HepG2 (cell line): Measurements from ENCODE around the gene MRPL34. TPM values are rescaled to one million over a fixed set of nuclear protein-coding genes. Genes with fewer than 3 reads are reported as not detected.

ENCODE experiments used
- CREBL2 ChIP-seq: sonication (generic); formaldehyde crosslinking; IDR thresholded peaks from 2 replicates; pipeline ENCODE4 v1.8.1; 2023; ENCODE audit warnings: missing genetic modification reagents, mild to moderate bottlenecking, borderline replicate concordance
- FLYWCH1 ChIP-seq: sonication (generic); formaldehyde crosslinking; IDR thresholded peaks from 2 replicates; pipeline ENCODE4 v1.8.1; 2023; ENCODE audit warnings: mild to moderate bottlenecking, missing genetic modification reagents
- FOXA1 ChIP-seq, 2 experiments: fragments of 450-650 bp in 1 of 2; sonication (generic) in 1 of 2; formaldehyde crosslinking in 1 of 2; IDR thresholded peaks; 2 replicates each; pipeline versions ENCODE4 v1.4.0 to v1.6.1; 2016 to 2020; ENCODE audit warnings: missing genetic modification reagents in 1 of 2
- FOXP4 ChIP-seq: sonication (generic); formaldehyde crosslinking; IDR thresholded peaks from 2 replicates; pipeline ENCODE4 v1.4.0; 2020; ENCODE audit warnings: missing genetic modification reagents
- GFI1 ChIP-seq: sonication (generic); formaldehyde crosslinking; IDR thresholded peaks from 2 replicates; pipeline ENCODE4 v1.5.0; 2020; ENCODE audit warnings: missing genetic modification reagents, mild to moderate bottlenecking, borderline replicate concordance
- KAT2B ChIP-seq: fragments of 150-350 bp; IDR thresholded peaks from 2 replicates; pipeline ENCODE4 v1.6.1; 2014; ENCODE audit warnings: low read depth, low read length, borderline replicate concordance
- MLLT10 ChIP-seq: sonication (generic); formaldehyde crosslinking; IDR thresholded peaks from 2 replicates; pipeline ENCODE4 v1.4.0; 2020; ENCODE audit warnings: missing genetic modification reagents
- MXD3 ChIP-seq: IDR thresholded peaks from 2 replicates; pipeline ENCODE4 v1.6.1; 2016; ENCODE audit warnings: mild to moderate bottlenecking, missing biosample characterization, missing genetic modification reagents
- NFE2L2 ChIP-seq: fragments of 150-350 bp; IDR thresholded peaks from 2 replicates; pipeline ENCODE4 v1.6.1; 2014; ENCODE audit warnings: low read length
- PITX1 ChIP-seq: sonication (generic); formaldehyde crosslinking; IDR thresholded peaks from 2 replicates; pipeline ENCODE4 v1.5.1; 2020; ENCODE audit warnings: mild to moderate bottlenecking, missing genetic modification reagents
- RFX5 ChIP-seq: IDR thresholded peaks from 2 replicates; pipeline ENCODE4 v1.6.1; 2011; ENCODE audit warnings: low read depth, low read length, improper control_type of control experiment
- SETDB1 ChIP-seq: sonication (generic); formaldehyde crosslinking; IDR thresholded peaks from 2 replicates; pipeline ENCODE4 v1.5.1; 2020; ENCODE audit warnings: missing genetic modification reagents, mild to moderate bottlenecking, borderline replicate concordance
- TGIF2 ChIP-seq: IDR thresholded peaks from 2 replicates; pipeline ENCODE4 v1.6.1; 2016; ENCODE audit warnings: control low read depth, missing compliant biosample characterization
- THAP7 ChIP-seq: sonication (generic); formaldehyde crosslinking; IDR thresholded peaks from 2 replicates; pipeline ENCODE4 v1.8.1; 2023; ENCODE audit warnings: mild to moderate bottlenecking, missing genetic modification reagents
- ZNF263 ChIP-seq: sonication (generic); formaldehyde crosslinking; IDR thresholded peaks from 2 replicates; pipeline ENCODE4 v1.4.0; 2020; ENCODE audit warnings: missing genetic modification reagents
- ZNF432 ChIP-seq: sonication (generic); formaldehyde crosslinking; IDR thresholded peaks from 2 replicates; pipeline ENCODE4 v1.5.0; 2020; ENCODE audit warnings: missing genetic modification reagents, mild to moderate bottlenecking, borderline replicate concordance
- ZNF501 ChIP-seq: sonication (generic); formaldehyde crosslinking; IDR thresholded peaks from 2 replicates; pipeline ENCODE4 v1.5.1; 2020; ENCODE audit warnings: mild to moderate bottlenecking, moderate library complexity, missing genetic modification reagents
- ZNF646 ChIP-seq: sonication (generic); formaldehyde crosslinking; IDR thresholded peaks from 2 replicates; pipeline ENCODE4 v1.9.0; 2021; ENCODE audit warnings: mild to moderate bottlenecking, missing genetic modification reagents
- ZNF841 ChIP-seq: sonication (generic); formaldehyde crosslinking; IDR thresholded peaks from 2 replicates; pipeline ENCODE4 v1.8.1; 2023; ENCODE audit warnings: missing genetic modification reagents, borderline replicate concordance
- polyA plus RNA-seq, 8 experiments: library from polyadenylated mRNA; depleted of rRNA in 3 of 8; stranded (reverse) in 7 of 8; unstranded in 1 of 8; fragments of >200 nt; fragmentation: Illumina TruSeq in 4 of 8; extraction: Trizol in 4 of 8; gene quantifications; 2 replicates each; pipeline versions ENCODE4 v1.2.1 to v1.2.3, GENCODE V29; 2011 to 2016; ENCODE audit warnings: low read depth in 4 of 8, missing spikeins in 1 of 8, mixed read lengths in 1 of 8; ENCODE audit not compliant: insufficient read depth in 1 of 8
- total RNA-seq, 5 experiments: library from RNA; depleted of rRNA; stranded (reverse); fragments of >200 nt; fragmentation: Illumina TruSeq; extraction: Trizol; gene quantifications; 2 replicates each; pipeline ENCODE4 v1.2.3, GENCODE V29; 2016; ENCODE audit warnings: low read depth in 1 of 5

The MRPL34 gene
- total and polyA plus RNA-seq, 2 of the 13 experiments (the other 11 are each of a cell fraction or from before 2014, with no cell fraction given): 74.0 to 77.3 TPM

GRCh38 chr19:17266975-17267788 is 38.5 kb upstream of the MRPL34 start, which contains the start of gene BABAM1 (continued):
- TF ChIP-seq ZNF646 (no peak), FOXA1 (IDR thresholded peaks at IDR 0.05) (no peak), FOXA1 (CRISPR knock-in tag; IDR thresholded peaks at IDR 0.05) (no peak), ZNF432 (no peak), PITX1 (no peak; the same call in 1 of the 2 replicates), FOXP4 (CRISPR knock-in tag) (no peak), ZNF263 (no peak), NFE2L2 (no peak), THAP7 (CRISPR knock-in tag) (0 out of 2 replicates have a peak, but pooled peaks have one; percentile 54), TGIF2 (CRISPR knock-in tag) (no peak), GFI1 (CRISPR knock-in tag) (0 out of 2 replicates have a peak, but pooled peaks have one; percentile 35), MLLT10 (CRISPR knock-in tag) (no peak), KAT2B (no peak), MXD3 (CRISPR knock-in tag) (peak; percentile 61; the same call in 1 of the 2 replicates), FLYWCH1 (no peak), RFX5 (peak; percentile 58; the same call in 1 of the 2 replicates), CREBL2 (CRISPR knock-in tag) (no peak), ZNF841 (CRISPR knock-in tag) (no peak), SETDB1 (CRISPR knock-in tag) (no peak), ZNF501 (peak; percentile 79)
